OCI-LY3 (cell line): ENCODE results near the gene TCF12.

ENCODE experiments used
- EZH2phosphoT487 ChIP-seq: fragments of 200-600 bp; shearing (Covaris generic); IDR thresholded peaks from 2 replicates; pipeline ENCODE4 v1.6.1; 2018; ENCODE audit warnings: antibody characterized with exemption, mixed run types, low read depth
- TF ChIP-seq, protein P1 (sequence below): fragments of 200-600, 300-600 bp; sonication (generic); IDR thresholded peaks from 2 replicates; pipeline ENCODE4 v1.5.1; 2014; ENCODE audit warnings: antibody characterized with exemption, low read length, low read depth

DNA sequence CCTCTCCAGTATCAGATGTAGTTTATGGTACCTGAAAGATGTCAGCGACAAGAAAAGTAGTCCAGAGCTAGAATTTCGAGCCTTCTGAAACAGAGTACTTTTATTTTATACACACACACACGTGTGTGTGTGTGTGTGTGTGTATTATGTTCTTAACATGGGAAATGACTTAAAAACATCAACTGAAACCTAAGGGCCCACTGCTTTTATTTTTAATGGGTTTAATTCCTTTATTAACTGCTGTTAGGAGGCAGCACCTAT is 1.9 kb downstream of the TCF12 start:
- TF ChIP-seq, protein P1, sequence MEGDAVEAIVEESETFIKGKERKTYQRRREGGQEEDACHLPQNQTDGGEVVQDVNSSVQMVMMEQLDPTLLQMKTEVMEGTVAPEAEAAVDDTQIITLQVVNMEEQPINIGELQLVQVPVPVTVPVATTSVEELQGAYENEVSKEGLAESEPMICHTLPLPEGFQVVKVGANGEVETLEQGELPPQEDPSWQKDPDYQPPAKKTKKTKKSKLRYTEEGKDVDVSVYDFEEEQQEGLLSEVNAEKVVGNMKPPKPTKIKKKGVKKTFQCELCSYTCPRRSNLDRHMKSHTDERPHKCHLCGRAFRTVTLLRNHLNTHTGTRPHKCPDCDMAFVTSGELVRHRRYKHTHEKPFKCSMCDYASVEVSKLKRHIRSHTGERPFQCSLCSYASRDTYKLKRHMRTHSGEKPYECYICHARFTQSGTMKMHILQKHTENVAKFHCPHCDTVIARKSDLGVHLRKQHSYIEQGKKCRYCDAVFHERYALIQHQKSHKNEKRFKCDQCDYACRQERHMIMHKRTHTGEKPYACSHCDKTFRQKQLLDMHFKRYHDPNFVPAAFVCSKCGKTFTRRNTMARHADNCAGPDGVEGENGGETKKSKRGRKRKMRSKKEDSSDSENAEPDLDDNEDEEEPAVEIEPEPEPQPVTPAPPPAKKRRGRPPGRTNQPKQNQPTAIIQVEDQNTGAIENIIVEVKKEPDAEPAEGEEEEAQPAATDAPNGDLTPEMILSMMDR: no peak
- no peak for TF ChIP-seq EZH2phosphoT487
